B cell (primary cell): Measurements from ENCODE around the gene RXFP2. TPM values are rescaled to one million over a fixed set of nuclear protein-coding genes. Genes with fewer than 3 reads are reported as not detected.

ENCODE experiments used
- ATAC-seq: fragments of 200-7000 bp; cut with Tn5 transposase; one replicate; pipeline ENCODE4 v1.10.0; 2021; ENCODE audit warnings: low read depth, mild to moderate bottlenecking, moderate number of reproducible peaks, moderate library complexity
- CTCF ChIA-PET: fragments of 350-600 bp; sonication (Branson Sonifier 250); formaldehyde crosslinking; loops from one replicate; lab custom pipeline; 2021; ENCODE audit warnings: antibody characterized with exemption, inconsistent platforms; lab: Charles Lee
- POLR2A ChIA-PET: fragments of 350-600 bp; sonication (Branson Sonifier 250); formaldehyde crosslinking; loops from one replicate; lab custom pipeline; 2021; ENCODE audit warnings: antibody characterized with exemption; lab: Charles Lee
- DNase-seq: peaks from one replicate; pipeline ENCODE4 v3.0.0; 2013
- H2AFZ ChIP-seq: 2 replicates; pipeline ENCODE4 v1.6.1; 2012; ENCODE audit warnings: mild to moderate bottlenecking, low read depth, low read length; ENCODE audit not compliant: insufficient read depth, poor library complexity, severe bottlenecking
- H3K27ac ChIP-seq, 2 donors: 1 replicate in 1 of 2; 2 replicates in 1 of 2; pipeline ENCODE4 v1.5.1; 2012 to 2013; ENCODE audit warnings: low read length in 2 of 2, mild to moderate bottlenecking in 2 of 2, moderate library complexity in 1 of 2
- H3K27me3 ChIP-seq, 4 experiments: fragments of 200-600 bp in 1 of 4; sonication (generic) in 1 of 4; replicated peaks in 1 of 4; 1 replicate in 2 of 4; 2 replicates in 2 of 4; pipeline versions ENCODE4 v1.6.1 to v1.7.0; 2013 to 2016; ENCODE audit warnings: low read length in 3 of 4, mild to moderate bottlenecking in 2 of 4, mixed read lengths in 1 of 4, moderate library complexity in 1 of 4; ENCODE audit not compliant: insufficient read depth in 4 of 4, control insufficient read depth in 3 of 4; ENCODE audit errors: control extremely low read depth in 1 of 4
- H3K36me3 ChIP-seq, 2 experiments: replicated peaks in 1 of 2; 1 replicate in 1 of 2; 2 replicates in 1 of 2; pipeline versions ENCODE4 v1.6.1 to v1.7.1; 2013; ENCODE audit warnings: low read length in 1 of 2; ENCODE audit not compliant: insufficient read depth in 2 of 2, control insufficient read depth in 1 of 2; ENCODE audit errors: control extremely low read depth in 1 of 2, extremely low read depth in 1 of 2
- H3K4me1 ChIP-seq, 2 donors: fragments of 200-600 bp in 1 of 2; sonication (generic) in 1 of 2; 1 replicate in 1 of 2; 2 replicates in 1 of 2; pipeline versions ENCODE4 v1.5.1 to v1.6.1; 2013 to 2017; ENCODE audit warnings: low read length in 2 of 2; ENCODE audit not compliant: control insufficient read depth in 2 of 2, insufficient read depth in 2 of 2
- H3K4me2 ChIP-seq: replicated peaks from 2 replicates; pipeline ENCODE3; 2012; ENCODE audit warnings: mild to moderate bottlenecking, low read depth, low read length; ENCODE audit not compliant: poor library complexity, severe bottlenecking
- H3K4me3 ChIP-seq, 5 experiments: fragments of 200-600 bp in 1 of 5; sonication (generic) in 1 of 5; 1 replicate in 3 of 5; 2 replicates in 2 of 5; pipeline versions ENCODE4 v1.5.1 to v1.7.0; 2011 to 2016; ENCODE audit warnings: low read length in 4 of 5, mild to moderate bottlenecking in 4 of 5, low read depth in 2 of 5, control low read depth in 1 of 5, moderate library complexity in 1 of 5; ENCODE audit not compliant: insufficient read depth in 1 of 5; ENCODE audit errors: control extremely low read depth in 1 of 5, extremely low read depth in 1 of 5
- H3K79me2 ChIP-seq: fragments of 200-600 bp; sonication (generic); one replicate; pipeline ENCODE4 v1.6.0; 2016; ENCODE audit warnings: low read length; ENCODE audit not compliant: control insufficient read depth, insufficient read depth
- H3K9ac ChIP-seq: fragments of 200-600 bp; sonication (generic); 2 replicates; pipeline ENCODE4 v1.6.1; 2017; ENCODE audit warnings: mild to moderate bottlenecking, low read length, moderate library complexity
- H3K9me3 ChIP-seq, 3 donors: one replicate each; pipeline versions ENCODE4 v1.6.1 to v1.7.1; 2013; ENCODE audit warnings: low read length in 2 of 3; ENCODE audit not compliant: control insufficient read depth in 2 of 3, insufficient read depth in 1 of 3; ENCODE audit errors: control extremely low read depth in 1 of 3
- H4K20me1 ChIP-seq: 2 replicates; pipeline ENCODE4 v1.6.0; 2012; ENCODE audit warnings: mild to moderate bottlenecking, low read length; ENCODE audit not compliant: insufficient read depth, control insufficient read depth, poor library complexity, severe bottlenecking
- H3K27ac Mint-ChIP-seq: one replicate; pipeline ENCODE4 v1.8.0; 2021; ENCODE audit warnings: mixed read lengths
- H3K27me3 Mint-ChIP-seq: one replicate; pipeline ENCODE4 v1.8.0; 2021; ENCODE audit warnings: mixed read lengths
- H3K4me1 Mint-ChIP-seq: one replicate; pipeline ENCODE4 v1.8.0; 2021; ENCODE audit warnings: mixed read lengths
- H3K4me3 Mint-ChIP-seq: one replicate; pipeline ENCODE4 v1.8.0; 2021; ENCODE audit warnings: mixed read lengths
- H3K9me3 Mint-ChIP-seq: one replicate; pipeline ENCODE4 v1.8.0; 2022; ENCODE audit warnings: mixed read lengths; ENCODE audit not compliant: insufficient read depth
- CTCF ChIP-seq: fragments of 200-600 bp; IDR thresholded peaks from one replicate; pipeline ENCODE4 v1.8.0; 2022; ENCODE audit warnings: antibody characterized with exemption, mild to moderate bottlenecking
- EZH2 ChIP-seq: IDR thresholded peaks from 2 replicates; pipeline ENCODE4 v1.6.1; 2012; ENCODE audit warnings: borderline replicate concordance, low read depth, mild to moderate bottlenecking, moderate library complexity, low read length; ENCODE audit not compliant: insufficient read depth, poor library complexity, severe bottlenecking
- WGBS: methylation state at CpG from one replicate; pipeline ENCODE4 v1.1.5; 2013; ENCODE audit warnings: missing lambda C conversion rate; ENCODE audit not compliant: insufficient coverage; 5-methylcytosine and 5-hydroxymethylcytosine counted together
- intact Hi-C: fragments of 100-400 bp; cut with micrococcal nuclease; formaldehyde crosslinking; loops from one replicate; pipeline ENCODE4 v1.10.0; 2022
- polyA plus RNA-seq: library from polyadenylated mRNA; depleted of rRNA; stranded (reverse); fragments of >200 nt; gene quantifications from 2 replicates; pipeline ENCODE4 v1.2.3, GENCODE V29; 2012
- total RNA-seq, 2 donors: library from RNA; stranded (reverse); fragments of 120-200 nt in 1 of 2; gene quantifications; 1 replicate in 1 of 2; 2 replicates in 1 of 2; pipeline versions ENCODE4 v1.2.3 to v1.2.4, GENCODE V29; 2013 to 2022

The RXFP2 gene
- total and polyA plus RNA-seq, 2 donors (not counting 1 experiment from before 2014, with no cell fraction given), result not detected

DNA sequence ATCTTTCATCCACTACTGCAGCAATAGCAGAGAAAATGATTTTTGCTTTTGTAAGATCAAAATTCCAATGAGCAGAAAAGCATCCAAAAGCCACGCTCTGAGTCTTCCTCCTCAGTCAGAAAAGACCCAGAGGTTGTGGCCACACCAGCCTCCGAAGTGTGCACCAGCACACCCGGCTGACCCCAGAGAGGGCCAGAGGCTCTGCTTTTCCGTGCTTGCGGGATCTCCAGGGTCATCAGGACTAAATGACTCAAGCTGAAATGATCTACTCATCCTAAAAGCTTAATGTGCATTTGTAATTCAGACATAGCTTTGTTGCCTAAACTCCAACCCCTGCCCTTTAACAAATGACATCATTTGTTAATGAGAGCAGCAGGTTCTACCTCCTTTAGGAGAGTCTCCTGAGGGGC, 16.5 kb downstream of the RXFP2 start:
- Histone ChIP-seq H3K79me2 (no peaks in the 10 kb centered on the region), H2AFZ (no peak overlapping the region), H4K20me1 (no peaks in the 10 kb centered on the region), H3K4me1 (no peaks in the 10 kb centered on the region), H3K36me3 (no peaks in the 10 kb centered on the region), H3K9me3 (no peaks in the 10 kb centered on the region), H3K27me3 (no peaks in the 10 kb centered on the region), H3K9ac (no peak overlapping the region), H3K27ac (no peak overlapping the region), H3K4me2 (no peak overlapping the region), H3K4me3 (no peak overlapping the region)
- Mint-ChIP-seq H3K27me3 (peaks cover 12% of the 10 kb centered on the region), H3K4me3 (no peak overlapping the region), H3K27ac (no peak overlapping the region), H3K4me1 (no peaks in the 10 kb centered on the region), H3K9me3 (no peaks in the 10 kb centered on the region)
- ChIA-PET CTCF (no interaction called here), POLR2A (no interaction called here)
- 89% methylated on average over 2 of the region's 5 CpGs for WGBS
- ATAC-seq (no peak), DNase-seq (no peak)
- intact Hi-C loops, result no loop called here
- TF ChIP-seq CTCF, result no peak
- TF ChIP-seq EZH2, result no peak

GRCh38 chr13:31756346-31756745, 17.0 kb downstream of the RXFP2 start:
- Histone ChIP-seq H3K27ac (no peak overlapping the region), H3K4me3 (no peak overlapping the region), H3K9ac (no peak overlapping the region), H3K36me3 (no peaks in the 10 kb centered on the region), H3K4me1 (no peaks in the 10 kb centered on the region), H2AFZ (no peak overlapping the region), H3K79me2 (no peaks in the 10 kb centered on the region), H3K4me2 (no peak overlapping the region), H3K9me3 (no peaks in the 10 kb centered on the region), H4K20me1 (no peaks in the 10 kb centered on the region), H3K27me3 (no peaks in the 10 kb centered on the region)
- no peak for TF ChIP-seq CTCF
- TF ChIP-seq EZH2, result no peak
- no peak overlapping the region for H3K27ac Mint-ChIP-seq
- DNase-seq (no peak), ATAC-seq (no peak)
- ChIA-PET CTCF (interaction anchor here (0.6 kb wide), 1 partner anchor 12 kb away, joined by 3 read pairs; no protein-coding TSS in a partner anchor), POLR2A (no interaction called here)
- peaks cover 12% of the 10 kb centered on the region for H3K27me3 Mint-ChIP-seq
- H3K4me3 Mint-ChIP-seq, result no peak overlapping the region
- H3K4me1 Mint-ChIP-seq, result no peaks in the 10 kb centered on the region
- no peaks in the 10 kb centered on the region for H3K9me3 Mint-ChIP-seq
- intact Hi-C loops, result no loop called here
- WGBS, result 100% methylated on average over 1 of the region's 4 CpGs
